ENCODE results near the gene ADGRL2.

DNA sequence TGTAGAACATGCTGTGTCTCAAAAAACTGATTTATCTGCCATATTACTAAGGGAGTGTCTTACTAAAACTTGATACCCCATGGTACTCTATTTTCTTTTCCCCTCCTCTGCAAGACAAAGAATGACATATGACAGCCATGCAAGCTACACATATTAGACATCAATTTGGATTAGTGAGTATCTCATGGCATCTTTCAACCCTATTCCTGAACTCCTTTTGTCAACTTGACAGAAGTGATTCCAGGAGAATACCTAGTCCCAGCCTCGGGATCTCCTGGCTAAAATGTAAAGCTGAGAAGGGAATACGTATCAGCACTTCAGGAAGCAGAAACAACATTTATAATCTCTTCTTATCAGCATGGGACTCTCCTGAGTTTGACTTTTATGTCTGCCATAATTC, 43.7 kb downstream of the ADGRL2 start:
- TF ChIP-seq CTCF (IDR thresholded peaks at IDR 0.05; ENCODE audit: insufficient read depth, low read depth, low read length): no peak
- TF ChIP-seq EZH2 (IDR thresholded peaks at IDR 0.05; ENCODE audit: insufficient read depth, low read length): no peak

Measured in astrocyte (in vitro differentiated cells and primary cell).